ENCODE data around the gene LMO1. TPM values are rescaled to one million over a fixed set of nuclear protein-coding genes. Genes with fewer than 3 reads are reported as not detected.

The LMO1 gene
- total RNA-seq, 1 experiment from 2014 or later = not detected

- H3K79me2 ChIP-seq (ENCODE audit: low read depth) = no peaks in the 10 kb centered on the region
- peaks cover 5% of the 10 kb centered on the region; the same call in 1 of the 2 replicates for H3F3A ChIP-seq (ENCODE audit: insufficient read depth, low read depth)
- no peaks in the 10 kb centered on the region for H3K9me2 ChIP-seq (ENCODE audit: insufficient read depth)
- intact Hi-C loops (cut with micrococcal nuclease; ENCODE audit: unreplicated experiment) = no loop called here
- H3K4me3 ChIP-seq = no peak overlapping the region
- no peak overlapping the region for H2AFZ ChIP-seq
- ChIA-PET POLR2A (ENCODE audit: unreplicated experiment) (interaction anchor here (0.6 kb wide), 1 partner anchor 363 kb away, joined by 4 read pairs; no protein-coding TSS in a partner anchor), CTCF (no interaction called here)
- no peak for TF ChIP-seq CTCF (conservative IDR thresholded peaks at IDR 0.05)
- no peak for TF ChIP-seq EZH2 (IDR thresholded peaks at IDR 0.05; ENCODE audit: low read depth)
- H3K36me3 ChIP-seq (ENCODE audit: low read depth) = no peaks in the 10 kb centered on the region
- H3K27ac ChIP-seq = no peak overlapping the region
- H3K4me2 ChIP-seq = no peak overlapping the region
- BruUV-seq (replicated peaks) = no TSS peak
- no peak for DNase-seq
- no peaks in the 10 kb centered on the region for H3K9me3 ChIP-seq (ENCODE audit: insufficient read depth, low read depth)
- H3K4me1 ChIP-seq (replicated peaks; ENCODE audit: insufficient read depth) = peaks cover 30% of the 10 kb centered on the region
- no peaks in the 10 kb centered on the region for H4K20me1 ChIP-seq (ENCODE audit: insufficient read depth)
- H3K27me3 ChIP-seq (ENCODE audit: insufficient read depth, low read depth) = no peaks in the 10 kb centered on the region
These were observed 33.4 kb downstream of the LMO1 start for GRCh38 chr11:8230178-8230859.

- BruUV-seq (replicated peaks) = no TSS peak
- Histone ChIP-seq H3K4me1 (replicated peaks; ENCODE audit: insufficient read depth) (peaks cover 23% of the 10 kb centered on the region), H3F3A (ENCODE audit: insufficient read depth, low read depth) (peaks cover 5% of the 10 kb centered on the region; the same call in 1 of the 2 replicates), H3K27ac (no peak overlapping the region), H2AFZ (no peak overlapping the region), H3K36me3 (ENCODE audit: low read depth) (no peaks in the 10 kb centered on the region), H3K4me2 (no peak overlapping the region), H3K4me3 (no peak overlapping the region), H3K9me2 (ENCODE audit: insufficient read depth) (no peaks in the 10 kb centered on the region), H3K27me3 (ENCODE audit: insufficient read depth, low read depth) (no peaks in the 10 kb centered on the region), H3K79me2 (ENCODE audit: low read depth) (no peaks in the 10 kb centered on the region), H4K20me1 (ENCODE audit: insufficient read depth) (no peaks in the 10 kb centered on the region), H3K9me3 (ENCODE audit: insufficient read depth, low read depth) (no peaks in the 10 kb centered on the region)
- peak in 1 of 2 experiments; percentile 69 for DNase-seq
- intact Hi-C loops (cut with micrococcal nuclease; ENCODE audit: unreplicated experiment) = loop anchor here (5.0 to 10.0 kb wide), 2 partner anchors 103 to 735 kb away; partner anchors contain the start of gene TMEM9B
- ChIA-PET POLR2A (ENCODE audit: unreplicated experiment) (interaction anchor here (0.6 kb wide), 3 partner anchors 18 to 363 kb away, joined by 3 to 4 read pairs (median 4); no protein-coding TSS in a partner anchor), CTCF (interaction anchor here (0.7 kb wide), 1 partner anchor 33 kb away, joined by 3 read pairs; no protein-coding TSS in a partner anchor)
- no peak for TF ChIP-seq EZH2 (IDR thresholded peaks at IDR 0.05; ENCODE audit: low read depth)
- no peak for TF ChIP-seq CTCF (conservative IDR thresholded peaks at IDR 0.05)
These were observed 34.1 kb downstream of the LMO1 start for GRCh38 chr11:8229299-8230177.

DNA sequence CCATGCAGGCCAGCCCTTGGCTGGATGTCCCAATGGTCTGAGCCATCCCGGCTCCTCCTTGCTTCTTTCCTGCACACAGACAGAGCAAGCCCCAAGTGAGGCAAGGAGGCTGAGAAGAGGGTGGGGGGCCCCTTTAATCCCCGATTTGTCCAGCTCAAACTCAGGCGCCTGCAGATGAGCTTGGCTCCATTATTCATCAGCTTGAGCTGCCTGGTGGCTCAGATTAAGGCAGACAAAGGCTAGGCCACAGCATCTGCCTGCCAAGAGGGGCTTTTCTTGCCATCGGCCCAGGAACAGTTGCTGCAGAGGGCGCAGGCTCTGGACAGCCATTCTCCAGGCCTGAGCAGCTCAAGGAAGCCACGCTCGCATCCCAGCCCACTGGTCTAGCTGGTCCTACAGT is 35.4 kb downstream of the LMO1 start:
- no peak overlapping the region for H3K4me2 ChIP-seq
- no peaks in the 10 kb centered on the region for H3K36me3 ChIP-seq (ENCODE audit: low read depth)
- intact Hi-C loops (cut with micrococcal nuclease; ENCODE audit: unreplicated experiment) = loop anchor here (5.0 to 10.0 kb wide), 2 partner anchors 104 to 737 kb away; partner anchors contain the start of gene TMEM9B
- H3F3A ChIP-seq (ENCODE audit: insufficient read depth, low read depth) = peaks cover 5% of the 10 kb centered on the region; the same call in 1 of the 2 replicates
- H3K27me3 ChIP-seq (ENCODE audit: insufficient read depth, low read depth) = no peaks in the 10 kb centered on the region
- no peaks in the 10 kb centered on the region for H3K9me3 ChIP-seq (ENCODE audit: insufficient read depth, low read depth)
- no peak for DNase-seq
- TF ChIP-seq CTCF (conservative IDR thresholded peaks at IDR 0.05) (no peak), EZH2 (IDR thresholded peaks at IDR 0.05; ENCODE audit: low read depth) (no peak)
- no peaks in the 10 kb centered on the region for H3K79me2 ChIP-seq (ENCODE audit: low read depth)
- H2AFZ ChIP-seq = no peak overlapping the region
- no peaks in the 10 kb centered on the region for H3K9me2 ChIP-seq (ENCODE audit: insufficient read depth)
- no TSS peak for BruUV-seq (replicated peaks)
- ChIA-PET POLR2A (ENCODE audit: unreplicated experiment) (no interaction called here), CTCF (no interaction called here)
- H3K4me1 ChIP-seq (replicated peaks; ENCODE audit: insufficient read depth) = peaks cover 19% of the 10 kb centered on the region; the same call in 1 of the 2 replicates
- H3K27ac ChIP-seq = no peak overlapping the region
- H4K20me1 ChIP-seq (ENCODE audit: insufficient read depth) = no peaks in the 10 kb centered on the region
- H3K4me3 ChIP-seq = no peak overlapping the region

Data from PC-9 (cell line).